CD4-positive, alpha-beta T cell (primary cell): ENCODE data around the gene ACAP3. TPM values are rescaled to one million over a fixed set of nuclear protein-coding genes. Genes with fewer than 3 reads are reported as not detected.

ENCODE experiments used
- ATAC-seq: fragments of 200-7000 bp; cut with Tn5 transposase; one replicate; pipeline ENCODE4 v1.10.0; 2022; ENCODE audit warnings: mild to moderate bottlenecking; ENCODE audit not compliant: poor library complexity
- CTCF ChIA-PET: fragments of 350-600 bp; sonication (Branson Sonifier 250); formaldehyde crosslinking; loops from one replicate; lab custom pipeline; 2021; ENCODE audit warnings: antibody characterized with exemption, inconsistent platforms; lab: Charles Lee
- POLR2A ChIA-PET: fragments of 350-600 bp; sonication (Branson Sonifier 250); formaldehyde crosslinking; loops from one replicate; lab custom pipeline; 2021; ENCODE audit warnings: antibody characterized with exemption, inconsistent platforms; lab: Charles Lee
- DNase-seq, 14 experiments: peaks; one replicate each; pipeline ENCODE4 v3.0.0-alpha.2; 2013 to 2020; ENCODE audit warnings: mixed read lengths in 2 of 14
- H3K27ac ChIP-seq, 2 donors: one replicate each; pipeline versions ENCODE4 v1.5.1 to v1.7.0; 2013; ENCODE audit warnings: low read length in 2 of 2, low read depth in 1 of 2, mild to moderate bottlenecking in 1 of 2
- H3K27me3 ChIP-seq, 2 experiments: 1 replicate in 1 of 2; 2 replicates in 1 of 2; pipeline versions ENCODE4 v1.6.1 to v1.7.0; 2013; ENCODE audit warnings: low read length in 2 of 2, control low read depth in 1 of 2, mild to moderate bottlenecking in 1 of 2, moderate library complexity in 1 of 2; ENCODE audit not compliant: insufficient read depth in 2 of 2, control insufficient read depth in 1 of 2
- H3K36me3 ChIP-seq: one replicate; pipeline ENCODE4 v1.6.1; 2013; ENCODE audit warnings: low read length, control low read depth; ENCODE audit not compliant: insufficient read depth
- H3K4me1 ChIP-seq: one replicate; pipeline ENCODE4 v1.6.1; 2013; ENCODE audit warnings: low read length, control low read depth; ENCODE audit not compliant: insufficient read depth
- H3K4me3 ChIP-seq: one replicate; pipeline ENCODE4 v1.5.1; 2013; ENCODE audit warnings: mild to moderate bottlenecking, low read length, moderate library complexity
- H3K9me3 ChIP-seq, 2 experiments: 1 replicate in 1 of 2; 2 replicates in 1 of 2; pipeline versions ENCODE4 v1.6.1 to v1.7.0; 2013; ENCODE audit warnings: low read length in 2 of 2, mild to moderate bottlenecking in 2 of 2, control low read depth in 1 of 2, moderate library complexity in 1 of 2; ENCODE audit not compliant: control insufficient read depth in 1 of 2, insufficient read depth in 1 of 2
- H3K27ac Mint-ChIP-seq: one replicate; pipeline ENCODE4 v1.8.0; 2020; ENCODE audit warnings: mixed read lengths
- H3K27me3 Mint-ChIP-seq: one replicate; pipeline ENCODE4 v1.8.0; 2021; ENCODE audit warnings: mixed read lengths
- H3K36me3 Mint-ChIP-seq: one replicate; pipeline ENCODE4 v1.8.0; 2021; ENCODE audit warnings: low read depth, mixed read lengths
- H3K4me1 Mint-ChIP-seq: one replicate; pipeline ENCODE4 v1.8.0; 2021; ENCODE audit warnings: low read depth, mixed read lengths
- H3K4me3 Mint-ChIP-seq: one replicate; pipeline ENCODE4 v1.8.0; 2020; ENCODE audit warnings: mild to moderate bottlenecking, mixed read lengths
- H3K9me3 Mint-ChIP-seq: one replicate; pipeline ENCODE4 v1.8.0; 2020; ENCODE audit warnings: mixed read lengths
- intact Hi-C, 2 experiments: fragments of 100-400 bp; cut with DNase I in 1 of 2; cut with micrococcal nuclease in 1 of 2; formaldehyde crosslinking; loops; one replicate each; pipeline versions ENCODE4 v1.15.1 to v1.9.0; 2023 to 2025; cut with DNase I, micrococcal nuclease
- total RNA-seq, 174 experiments: library from RNA in 2 of 174; stranded (reverse) in 2 of 174; gene quantifications; one replicate each; pipeline ENCODE4 v1.2.3 and lab custom pipeline; 2021 to 2026
- TF ChIP-seq, protein P1 (sequence below): fragments of 200-600 bp; IDR thresholded peaks from one replicate; pipeline ENCODE4 v1.8.0; 2022; ENCODE audit warnings: antibody characterized with exemption, mild to moderate bottlenecking

Gene ACAP3
- total RNA-seq, 2 experiments from 2014 or later, result 45.3 to 46.4 TPM

GRCh38 chr1:1336931-1337792, 29.4 kb upstream of the ACAP3 start:
- no peak for DNase-seq
- no peaks in the 10 kb centered on the region for H3K4me1 Mint-ChIP-seq
- H3K36me3 ChIP-seq, result peaks cover 12% of the 10 kb centered on the region
- H3K27me3 ChIP-seq, result no peaks in the 10 kb centered on the region
- ATAC-seq, result no peak
- H3K4me3 Mint-ChIP-seq, result no peak overlapping the region
- H3K27ac ChIP-seq, result no peak overlapping the region
- peaks cover 0 to 5% of the 10 kb centered on the region in 2 experiments for H3K9me3 ChIP-seq
- H3K4me1 ChIP-seq, result no peaks in the 10 kb centered on the region
- ChIA-PET CTCF (no interaction called here), POLR2A (interaction anchor here (1.0 kb wide), 1 partner anchor 38 kb away, joined by 3 read pairs; the partner anchor contains the start of gene AURKAIP1)
- H3K27ac Mint-ChIP-seq, result no peak overlapping the region
- no peaks in the 10 kb centered on the region for H3K27me3 Mint-ChIP-seq
- H3K9me3 Mint-ChIP-seq, result no peaks in the 10 kb centered on the region
- H3K36me3 Mint-ChIP-seq, result peaks cover 7% of the 10 kb centered on the region
- intact Hi-C loops, result no loop called here
- TF ChIP-seq, protein P1, sequence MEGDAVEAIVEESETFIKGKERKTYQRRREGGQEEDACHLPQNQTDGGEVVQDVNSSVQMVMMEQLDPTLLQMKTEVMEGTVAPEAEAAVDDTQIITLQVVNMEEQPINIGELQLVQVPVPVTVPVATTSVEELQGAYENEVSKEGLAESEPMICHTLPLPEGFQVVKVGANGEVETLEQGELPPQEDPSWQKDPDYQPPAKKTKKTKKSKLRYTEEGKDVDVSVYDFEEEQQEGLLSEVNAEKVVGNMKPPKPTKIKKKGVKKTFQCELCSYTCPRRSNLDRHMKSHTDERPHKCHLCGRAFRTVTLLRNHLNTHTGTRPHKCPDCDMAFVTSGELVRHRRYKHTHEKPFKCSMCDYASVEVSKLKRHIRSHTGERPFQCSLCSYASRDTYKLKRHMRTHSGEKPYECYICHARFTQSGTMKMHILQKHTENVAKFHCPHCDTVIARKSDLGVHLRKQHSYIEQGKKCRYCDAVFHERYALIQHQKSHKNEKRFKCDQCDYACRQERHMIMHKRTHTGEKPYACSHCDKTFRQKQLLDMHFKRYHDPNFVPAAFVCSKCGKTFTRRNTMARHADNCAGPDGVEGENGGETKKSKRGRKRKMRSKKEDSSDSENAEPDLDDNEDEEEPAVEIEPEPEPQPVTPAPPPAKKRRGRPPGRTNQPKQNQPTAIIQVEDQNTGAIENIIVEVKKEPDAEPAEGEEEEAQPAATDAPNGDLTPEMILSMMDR, result no peak
- no peak overlapping the region for H3K4me3 ChIP-seq

- no peak overlapping the region for H3K27ac Mint-ChIP-seq
- POLR2A ChIA-PET, result no interaction called here
- ATAC-seq (no peak), DNase-seq (no peak)
- intact Hi-C loops, result no loop called here
- no peak overlapping the region for H3K4me3 Mint-ChIP-seq
- TF ChIP-seq, protein P1, result no peak
- peaks cover 12% of the 10 kb centered on the region for H3K36me3 ChIP-seq
- H3K27me3 ChIP-seq, result no peaks in the 10 kb centered on the region
- no peaks in the 10 kb centered on the region for H3K9me3 Mint-ChIP-seq
- CTCF ChIA-PET, result no interaction called here
- no peaks in the 10 kb centered on the region for H3K4me1 Mint-ChIP-seq
- H3K9me3 ChIP-seq, result peaks cover 0 to 5% of the 10 kb centered on the region in 2 experiments
- no peaks in the 10 kb centered on the region for H3K27me3 Mint-ChIP-seq
- no peak overlapping the region for H3K4me3 ChIP-seq
- H3K4me1 ChIP-seq, result no peaks in the 10 kb centered on the region
- H3K27ac ChIP-seq, result no peak overlapping the region
- peaks cover 7% of the 10 kb centered on the region for H3K36me3 Mint-ChIP-seq
Observed at GRCh38 chr1:1336446-1336845, 28.7 kb upstream of the ACAP3 start.

- no peak overlapping the region for H3K4me3 ChIP-seq
- H3K4me1 ChIP-seq, result no peaks in the 10 kb centered on the region
- ChIA-PET POLR2A (no interaction called here), CTCF (no interaction called here)
- TF ChIP-seq, protein P1, result no peak
- DNase-seq (no peak), ATAC-seq (no peak)
- Mint-ChIP-seq H3K36me3 (peaks cover 2% of the 10 kb centered on the region), H3K27me3 (no peaks in the 10 kb centered on the region), H3K27ac (no peak overlapping the region), H3K4me3 (no peak overlapping the region), H3K9me3 (no peaks in the 10 kb centered on the region), H3K4me1 (no peaks in the 10 kb centered on the region)
- intact Hi-C loops, result no loop called here
- no peaks in the 10 kb centered on the region for H3K27me3 ChIP-seq
- no peak overlapping the region for H3K27ac ChIP-seq
- H3K36me3 ChIP-seq, result peaks cover 12% of the 10 kb centered on the region
- H3K9me3 ChIP-seq, result peaks cover 0 to 5% of the 10 kb centered on the region in 2 experiments
Observed at GRCh38 chr1:1335792-1336248, 28.1 kb upstream of the ACAP3 start.
